ENCODE measurements around the gene HOXB4. TPM values are rescaled to one million over a fixed set of nuclear protein-coding genes. Genes with fewer than 3 reads are reported as not detected.
"Not testable (repeated sequence)": the region's sequence is repeated elsewhere in the genome, so short reads cannot be mapped to it uniquely, and the experiment has no call there.

The HOXB4 gene
- polyA plus RNA-seq, 4 donors = 3.5 to 20.3 (median 11.4) TPM

DNA sequence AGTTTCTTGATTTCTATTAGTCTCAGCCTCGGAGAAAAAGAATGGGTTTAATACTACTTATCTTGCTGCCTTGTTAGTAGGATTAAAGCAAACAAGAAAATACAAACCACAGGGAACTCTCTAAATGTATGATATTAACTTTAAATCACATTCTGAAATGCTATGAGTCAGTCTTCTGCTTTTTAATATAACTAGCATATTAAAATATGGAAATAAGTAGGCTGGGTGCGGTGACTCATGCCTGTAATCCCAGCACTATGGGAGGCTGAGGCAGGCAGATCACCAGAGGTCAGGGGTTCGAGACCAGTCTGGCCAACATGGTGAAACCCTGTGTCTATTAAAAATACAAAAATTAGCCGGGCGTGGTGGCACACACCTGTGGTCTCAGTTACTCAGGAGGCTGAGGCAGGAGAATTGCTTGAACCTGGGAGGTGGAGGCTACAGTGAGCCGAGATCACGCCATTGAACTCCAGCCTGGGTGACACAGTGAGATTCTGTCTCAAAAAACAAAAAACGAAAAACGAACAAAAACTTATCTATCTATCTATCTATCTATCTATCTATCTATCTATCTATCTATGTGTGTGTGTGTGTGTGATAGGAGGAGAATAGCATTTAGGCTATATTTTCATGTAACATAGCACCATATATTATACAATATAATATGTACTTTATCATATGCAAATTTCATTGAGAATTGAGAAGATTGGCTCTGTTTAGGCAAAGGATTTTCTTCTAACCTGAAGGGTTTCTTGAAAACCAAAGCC lies 42.2 kb downstream of the HOXB4 start:
- DNase-seq (ENCODE audit: low read depth in 4 of 4, low spot score in 3 of 4) = not testable (repeated sequence)

DNA sequence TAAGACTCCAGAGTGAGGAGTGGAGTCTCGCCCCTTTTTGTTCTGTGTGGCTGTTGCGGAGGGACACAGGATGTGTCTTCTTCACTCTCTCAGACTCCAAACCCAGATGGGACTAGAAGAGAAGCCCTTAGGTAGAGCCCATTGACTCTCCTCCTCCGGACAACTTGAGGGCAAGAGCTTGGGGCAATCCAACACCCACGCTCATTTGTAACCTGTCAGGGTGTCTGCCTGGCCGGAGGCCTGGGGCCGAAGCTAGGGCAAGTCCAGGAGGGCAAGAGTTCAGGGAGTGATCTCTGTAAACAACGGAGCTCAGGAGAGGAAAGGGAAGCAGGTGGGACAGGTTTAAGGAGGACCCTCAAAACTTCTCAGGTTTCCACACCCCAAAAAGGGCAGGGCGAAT lies 45.9 kb downstream of the HOXB4 start:
- DNase-seq (ENCODE audit: low read depth in 4 of 4, low spot score in 3 of 4) = no peak

DNA sequence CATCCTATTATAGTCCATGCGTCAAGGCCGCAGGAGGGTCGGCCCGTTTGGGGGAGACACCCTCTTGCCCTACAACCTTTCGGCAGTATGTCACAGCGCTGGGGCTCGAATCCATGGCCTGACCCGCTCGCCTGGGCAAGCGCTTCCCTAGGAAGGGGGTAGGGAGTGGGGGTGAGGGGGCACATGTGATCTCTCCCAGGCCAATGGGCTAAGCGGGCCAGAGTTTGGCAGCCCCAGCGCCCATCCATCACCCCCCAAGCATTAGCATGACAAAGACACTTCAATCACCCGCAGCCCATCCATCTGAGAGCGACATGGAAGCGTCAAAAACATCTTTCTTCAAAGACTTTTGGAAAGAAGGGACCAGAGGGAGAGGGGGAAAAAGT lies 47.3 kb downstream of the HOXB4 start, which contains the start of gene HOXB1:
Gene HOXB1 (minus strand): TSS at position 125 of the 386 bp plus-strand sequence. CDS start 107 bp downstream, at position 18.
- no peak for DNase-seq (ENCODE audit: low read depth in 4 of 4, low spot score in 3 of 4)

DNA sequence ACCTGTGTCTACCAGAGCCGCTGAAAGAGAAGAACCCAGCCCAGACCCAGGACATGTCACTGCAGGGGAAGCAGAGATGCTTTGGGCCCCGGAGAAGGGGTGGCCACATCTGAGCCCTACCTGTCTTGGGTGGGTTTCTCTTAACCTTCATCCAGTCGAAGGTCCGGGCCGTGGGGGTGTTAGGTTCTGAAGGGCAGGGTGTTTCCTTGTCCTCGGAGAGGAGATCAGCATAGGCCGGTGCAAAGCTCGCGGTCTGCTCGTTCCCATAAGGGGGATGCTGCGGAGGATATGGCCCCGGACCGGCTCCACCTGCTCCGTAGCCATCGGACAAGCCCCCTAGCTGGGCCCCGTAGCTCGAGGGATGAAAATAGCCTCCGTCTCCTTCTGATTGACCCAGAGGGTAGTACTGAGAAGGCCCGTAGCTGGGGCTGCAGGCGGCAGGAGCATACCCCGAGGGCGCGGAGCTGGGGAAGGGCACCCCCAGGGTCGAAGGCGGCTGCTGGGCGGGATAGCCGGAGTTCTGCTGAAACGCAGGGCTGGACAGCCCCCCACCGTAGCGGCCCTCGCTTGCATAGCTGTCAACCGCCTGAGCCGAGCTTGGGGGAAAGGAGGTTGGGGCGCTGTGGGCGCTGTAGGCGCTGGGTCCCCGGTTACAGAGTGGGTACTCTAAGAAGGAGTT lies 47.8 kb downstream of the HOXB4 start:
- DNase-seq (ENCODE audit: low read depth in 4 of 4, low spot score in 3 of 4) = no peak

- DNase-seq (ENCODE audit: low read depth in 4 of 4, low spot score in 3 of 4) = no peak
Observed at GRCh38 chr17:48529683-48530009, 48.5 kb downstream of the HOXB4 start.

DNA sequence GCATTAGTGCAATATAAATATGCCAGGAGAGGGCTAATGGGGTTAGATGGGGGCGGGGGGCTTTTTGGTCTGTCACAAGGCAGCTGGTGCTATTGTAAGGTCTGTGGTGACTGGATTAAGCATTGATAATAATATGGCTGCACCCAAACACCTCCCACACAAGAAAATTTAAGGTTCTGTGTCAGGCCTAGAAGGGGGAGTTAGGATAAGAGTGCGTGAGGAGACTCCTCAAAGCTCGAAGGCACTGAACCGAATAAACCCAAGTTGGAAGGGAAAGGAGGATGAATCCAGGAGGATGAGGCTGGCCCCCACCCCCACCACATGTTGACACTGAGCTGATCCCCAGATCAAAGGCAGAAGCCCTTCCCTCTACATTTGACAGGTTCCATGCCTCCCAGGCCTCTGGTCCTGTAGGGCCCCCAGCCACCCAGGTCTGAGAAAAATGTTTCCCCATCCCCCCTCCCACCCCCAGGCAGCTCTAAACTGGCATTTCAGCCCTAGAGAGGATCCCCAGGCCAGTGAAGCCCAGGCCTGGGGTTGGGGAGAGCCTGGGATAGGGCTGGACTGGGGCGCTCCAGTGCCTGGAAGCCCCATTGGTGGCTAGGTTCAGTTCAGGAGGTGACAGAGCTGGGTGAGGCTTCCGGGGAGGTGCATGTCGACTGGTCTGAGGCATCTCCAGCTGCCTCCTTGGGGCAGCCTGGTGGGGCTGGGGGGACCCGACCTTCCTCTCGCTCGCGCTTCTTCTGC lies 49.0 kb downstream of the HOXB4 start:
- DNase-seq (ENCODE audit: low read depth in 4 of 4, low spot score in 3 of 4) = no peak

DNA sequence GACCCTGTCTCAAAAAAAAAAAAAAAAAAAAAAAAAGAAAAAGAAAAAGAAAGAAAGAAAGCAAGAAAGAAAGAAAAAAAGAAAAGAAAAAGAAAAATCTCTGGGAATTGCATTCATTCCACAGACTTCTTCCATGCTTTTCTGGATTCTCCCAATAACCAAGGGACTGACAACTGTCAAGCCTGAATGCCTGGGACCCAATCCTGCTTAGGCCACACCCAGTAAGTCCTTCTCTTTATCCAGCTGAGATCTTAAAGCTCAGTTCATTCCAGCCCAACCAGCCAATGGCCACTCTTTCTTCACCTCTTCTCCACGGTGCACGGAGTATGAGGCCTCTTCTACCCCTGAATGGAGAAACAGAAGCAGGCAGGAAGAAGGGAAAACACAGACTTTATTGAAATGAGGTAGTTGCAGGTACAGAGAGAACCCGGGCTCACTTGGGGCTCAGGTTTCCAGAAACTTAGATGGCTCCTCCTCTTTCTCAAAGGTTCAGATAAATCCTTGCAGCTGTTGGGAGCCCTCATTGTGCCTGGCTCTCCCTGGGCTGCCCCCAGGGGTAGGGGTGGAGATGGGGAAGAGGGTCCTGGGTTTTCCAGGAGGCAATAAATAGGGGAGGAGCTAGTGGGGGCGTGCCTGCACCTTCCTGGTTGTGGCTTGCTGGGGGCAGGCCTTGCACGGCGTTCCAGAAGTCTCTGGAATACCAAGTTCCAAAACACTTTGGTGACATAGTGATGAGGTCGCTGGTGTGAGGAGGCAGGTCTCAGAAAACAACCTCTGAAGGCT lies 49.8 kb downstream of the HOXB4 start:
- DNase-seq (ENCODE audit: low read depth in 4 of 4, low spot score in 3 of 4) = no peak

- no peak for DNase-seq (ENCODE audit: low read depth in 4 of 4, low spot score in 3 of 4)
Observed at GRCh38 chr17:48527547-48527932, 50.6 kb downstream of the HOXB4 start.

DNA sequence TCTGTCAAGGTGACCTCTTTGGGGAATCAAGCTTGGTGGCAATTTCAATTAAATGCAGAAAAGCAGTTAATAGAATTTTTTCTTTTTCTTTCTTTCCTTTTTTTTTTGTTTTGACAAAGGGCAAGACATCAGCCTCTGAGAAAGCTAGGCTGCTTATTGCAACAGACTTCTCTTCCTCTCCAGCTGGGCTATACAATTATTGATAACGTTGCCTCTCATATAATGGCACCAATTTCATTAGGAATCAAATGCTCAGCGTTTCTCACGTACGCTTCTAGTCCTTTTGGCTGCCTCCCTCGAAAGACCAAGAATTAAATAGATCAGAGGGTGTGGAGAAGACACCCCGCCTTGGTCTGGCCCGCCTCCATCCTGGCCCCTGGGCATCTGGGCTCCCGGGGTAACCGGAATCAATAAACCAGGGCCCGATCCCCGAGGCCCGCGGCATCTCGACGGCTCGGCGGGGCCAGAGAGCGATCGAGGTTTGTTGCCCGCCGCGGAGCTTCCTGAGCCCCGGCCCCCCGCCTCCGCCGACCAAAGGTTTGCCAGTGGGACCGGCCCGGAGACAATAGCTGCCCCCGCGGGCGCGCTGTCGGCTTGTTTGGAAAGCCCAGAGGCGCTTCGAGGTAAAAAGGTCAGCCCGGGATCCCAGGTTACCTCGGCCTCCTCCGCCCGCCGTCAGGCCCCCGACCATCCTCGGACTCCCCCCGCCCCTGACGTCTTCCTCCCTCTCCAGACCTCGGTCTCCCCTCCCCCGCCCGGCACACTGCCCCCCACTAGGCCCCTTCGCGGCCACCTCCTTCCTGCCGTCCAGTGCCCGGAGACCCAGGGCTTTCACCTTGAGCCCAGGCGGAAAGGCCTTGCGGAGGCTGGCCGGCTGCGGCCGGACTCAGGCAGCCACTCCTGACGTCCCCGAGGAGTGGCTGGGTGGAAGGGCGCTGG lies 51.3 kb downstream of the HOXB4 start:
- no peak for DNase-seq (ENCODE audit: low read depth in 4 of 4, low spot score in 3 of 4)

Other genes starting within 250 kb of the HOXB4 start
- 10 to 100 TPM in 3 of 4 donors, 1 to 10 TPM in 1; 1.6 to 12.7 (median 11.3) TPM for gene SKAP1, start 148.1 kb downstream of the HOXB4 start, polyA plus RNA-seq (ENCODE audit: insufficient read length in 4 of 4)
- under 1 TPM in 3 of 4 donors, not detected in 1; 0.21 to 0.75 (median 0.37) TPM for gene HOXB1, start 47.3 kb downstream of the HOXB4 start, polyA plus RNA-seq (ENCODE audit: insufficient read length in 4 of 4)
- gene HOXB2, start 33.2 kb downstream of the HOXB4 start, polyA plus RNA-seq (ENCODE audit: insufficient read length in 4 of 4) = 10 to 100 TPM; 19.5 to 61.6 (median 46.1) TPM
- 100 to 1,000 TPM in 3 of 4 donors, 10 to 100 TPM in 1; 70.2 to 217 (median 153) TPM for gene HOXB3, start 11.9 kb upstream of the HOXB4 start, polyA plus RNA-seq (ENCODE audit: insufficient read length in 4 of 4)
- 10 to 100 TPM; 13.7 to 51.2 (median 30.4) TPM for gene HOXB5, start 15.4 kb upstream of the HOXB4 start, polyA plus RNA-seq (ENCODE audit: insufficient read length in 4 of 4)
- 100 to 1,000 TPM in 1 of 4 donors, 10 to 100 TPM in 3; 25.6 to 153 (median 86.0) TPM for gene HOXB6, start 26.6 kb upstream of the HOXB4 start, polyA plus RNA-seq (ENCODE audit: insufficient read length in 4 of 4)
- 10 to 100 TPM in 3 of 4 donors, 1 to 10 TPM in 1; 6.0 to 53.3 (median 39.3) TPM for gene HOXB7, start 32.7 kb upstream of the HOXB4 start, polyA plus RNA-seq (ENCODE audit: insufficient read length in 4 of 4)
- 10 to 100 TPM in 3 of 4 donors, 1 to 10 TPM in 1; 5.1 to 61.5 (median 46.5) TPM for gene HOXB8, start 36.9 kb upstream of the HOXB4 start, polyA plus RNA-seq (ENCODE audit: insufficient read length in 4 of 4)
- gene HOXB9, start 48.0 kb upstream of the HOXB4 start, polyA plus RNA-seq (ENCODE audit: insufficient read length in 4 of 4) = 10 to 100 TPM; 13.0 to 71.8 (median 60.8) TPM
- not detected for gene PRAC1, start 144.2 kb upstream of the HOXB4 start, polyA plus RNA-seq (ENCODE audit: insufficient read length in 4 of 4)
- gene PRAC2, start 144.8 kb upstream of the HOXB4 start, polyA plus RNA-seq (ENCODE audit: insufficient read length in 4 of 4) = not detected
- gene HOXB13, start 150.4 kb upstream of the HOXB4 start, polyA plus RNA-seq (ENCODE audit: insufficient read length in 4 of 4) = not detected
- under 1 TPM in 3 of 4 donors, not detected in 1; 0.24 to 0.67 (median 0.32) TPM for gene TTLL6, start 238.9 kb upstream of the HOXB4 start, polyA plus RNA-seq (ENCODE audit: insufficient read length in 4 of 4)